Measurements from ENCODE around the gene FNDC3B.

The FNDC3B gene

GRCh38 chr3:172211123-172211522, 171.7 kb downstream of the FNDC3B start:
- DNase-seq, result no peak
- in situ Hi-C loops (cut with MboI; ENCODE audit: low pct_unique_long_range_greater_than_20kb, low sequenced_read_pairs), result no loop called here

- no peak for DNase-seq
- in situ Hi-C loops (cut with MboI; ENCODE audit: low pct_unique_long_range_greater_than_20kb, low sequenced_read_pairs), result no loop called here
These were observed 173.8 kb downstream of the FNDC3B start for GRCh38 chr3:172213200-172213599.

- DNase-seq, result no peak
- in situ Hi-C loops (cut with MboI; ENCODE audit: low pct_unique_long_range_greater_than_20kb, low sequenced_read_pairs), result no loop called here
These were observed 174.5 kb downstream of the FNDC3B start for GRCh38 chr3:172213904-172214303.

GRCh38 chr3:172216267-172216666, 176.9 kb downstream of the FNDC3B start:
- in situ Hi-C loops (cut with MboI; ENCODE audit: low pct_unique_long_range_greater_than_20kb, low sequenced_read_pairs), result no loop called here
- DNase-seq, result no peak

- in situ Hi-C loops (cut with MboI; ENCODE audit: low pct_unique_long_range_greater_than_20kb, low sequenced_read_pairs), result no loop called here
- DNase-seq, result no peak
These were observed 177.5 kb downstream of the FNDC3B start for GRCh38 chr3:172216911-172217310.

- no peak for DNase-seq
- in situ Hi-C loops (cut with MboI; ENCODE audit: low pct_unique_long_range_greater_than_20kb, low sequenced_read_pairs), result no loop called here
These were observed 178.5 kb downstream of the FNDC3B start for GRCh38 chr3:172217877-172218276.

GRCh38 chr3:172218350-172219323, 179.3 kb downstream of the FNDC3B start:
- in situ Hi-C loops (cut with MboI; ENCODE audit: low pct_unique_long_range_greater_than_20kb, low sequenced_read_pairs), result no loop called here
- DNase-seq, result no peak

- in situ Hi-C loops (cut with MboI; ENCODE audit: low pct_unique_long_range_greater_than_20kb, low sequenced_read_pairs), result no loop called here
- no peak for DNase-seq
These were observed 180.4 kb downstream of the FNDC3B start for GRCh38 chr3:172219750-172220149.

GRCh38 chr3:172221547-172221946, 182.2 kb downstream of the FNDC3B start:
- in situ Hi-C loops (cut with MboI; ENCODE audit: low pct_unique_long_range_greater_than_20kb, low sequenced_read_pairs), result no loop called here
- no peak for DNase-seq

GRCh38 chr3:172222478-172223071, 183.2 kb downstream of the FNDC3B start:
- in situ Hi-C loops (cut with MboI; ENCODE audit: low pct_unique_long_range_greater_than_20kb, low sequenced_read_pairs), result no loop called here
- DNase-seq, result no peak

GRCh38 chr3:172223870-172224269, 184.5 kb downstream of the FNDC3B start:
- in situ Hi-C loops (cut with MboI; ENCODE audit: low pct_unique_long_range_greater_than_20kb, low sequenced_read_pairs), result no loop called here
- DNase-seq, result no peak

- in situ Hi-C loops (cut with MboI; ENCODE audit: low pct_unique_long_range_greater_than_20kb, low sequenced_read_pairs), result no loop called here
- no peak for DNase-seq
These were observed 185.3 kb downstream of the FNDC3B start for GRCh38 chr3:172224560-172225214.

- DNase-seq, result no peak
- in situ Hi-C loops (cut with MboI; ENCODE audit: low pct_unique_long_range_greater_than_20kb, low sequenced_read_pairs), result no loop called here
These were observed 185.9 kb downstream of the FNDC3B start for GRCh38 chr3:172225215-172225707.

GRCh38 chr3:172226831-172227230, 187.5 kb downstream of the FNDC3B start:
- DNase-seq, result no peak
- in situ Hi-C loops (cut with MboI; ENCODE audit: low pct_unique_long_range_greater_than_20kb, low sequenced_read_pairs), result no loop called here

GRCh38 chr3:172227340-172228035, 188.1 kb downstream of the FNDC3B start:
- no peak for DNase-seq

GRCh38 chr3:172228036-172228415, 188.6 kb downstream of the FNDC3B start:
- DNase-seq, result no peak
- in situ Hi-C loops (cut with MboI; ENCODE audit: low pct_unique_long_range_greater_than_20kb, low sequenced_read_pairs), result no loop called here

More at GRCh38 chr3:172227340-172228035, 188.1 kb downstream of the FNDC3B start:
- in situ Hi-C loops (cut with MboI; ENCODE audit: low pct_unique_long_range_greater_than_20kb, low sequenced_read_pairs), result no loop called here

- in situ Hi-C loops (cut with MboI; ENCODE audit: low pct_unique_long_range_greater_than_20kb, low sequenced_read_pairs), result no loop called here
- no peak for DNase-seq
These were observed 190.1 kb downstream of the FNDC3B start for GRCh38 chr3:172229462-172229861.

- DNase-seq, result no peak
- in situ Hi-C loops (cut with MboI; ENCODE audit: low pct_unique_long_range_greater_than_20kb, low sequenced_read_pairs), result no loop called here
These were observed 192.0 kb downstream of the FNDC3B start for GRCh38 chr3:172231318-172231901.

All from KBM-7 (cell line).